Right renal pelvis (tissue), 4 donors: Measurements from ENCODE around the gene KCNK15. TPM values are rescaled to one million over a fixed set of nuclear protein-coding genes. Genes with fewer than 3 reads are reported as not detected.
"Not testable (repeated sequence)": the region's sequence is repeated elsewhere in the genome, so short reads cannot be mapped to it uniquely, and the experiment has no call there.

Source experiments
- DNase-seq, 4 donors: peaks; one replicate each; pipeline ENCODE4 v3.0.0-alpha.2; 2013; ENCODE audit warnings: low read depth in 4 of 4, low spot score in 3 of 4, missing footprints in 1 of 4
- polyA plus RNA-seq, 4 donors: library from polyadenylated mRNA; unstranded; fragments of 120-200 nt; gene quantifications; one replicate each; pipeline ENCODE4 v1.2.1, GENCODE V29; 2013; ENCODE audit not compliant: insufficient read length in 4 of 4

Gene KCNK15
- polyA plus RNA-seq, result under 1 TPM in 3 of 4 donors, not detected in 1; 0.09 to 0.19 (median 0.10) TPM

- no peak for DNase-seq
Observed at GRCh38 chr20:44745598-44746366, at the start of gene KCNK15. TSS of gene KCNK15 (plus strand) at chr20:44745865. CDS start at chr20:44745911, 46 bp downstream.

GRCh38 chr20:44696315-44696714, 49.4 kb upstream of the KCNK15 start:
- DNase-seq, result no peak

- DNase-seq, result not testable (repeated sequence)
Observed at GRCh38 chr20:44697041-44697440, 48.6 kb upstream of the KCNK15 start.

GRCh38 chr20:44698351-44698750, 47.3 kb upstream of the KCNK15 start:
- no peak for DNase-seq

GRCh38 chr20:44700306-44700705, 45.4 kb upstream of the KCNK15 start:
- DNase-seq, result no peak

GRCh38 chr20:44701118-44701857, 44.4 kb upstream of the KCNK15 start:
- DNase-seq, result no peak

- DNase-seq, result no peak
Observed at GRCh38 chr20:44701858-44702256, 43.8 kb upstream of the KCNK15 start.

GRCh38 chr20:44702776-44703175, 42.9 kb upstream of the KCNK15 start:
- no peak for DNase-seq

GRCh38 chr20:44703183-44703925, 42.3 kb upstream of the KCNK15 start:
- DNase-seq, result no peak

- no peak for DNase-seq
Observed at GRCh38 chr20:44703956-44704488, 41.6 kb upstream of the KCNK15 start.

- no peak for DNase-seq
Observed at GRCh38 chr20:44704551-44704971, 41.1 kb upstream of the KCNK15 start.

- no peak for DNase-seq
Observed at GRCh38 chr20:44705364-44706094, 40.1 kb upstream of the KCNK15 start.

- no peak for DNase-seq
Observed at GRCh38 chr20:44706301-44707017, 39.2 kb upstream of the KCNK15 start.

- DNase-seq, result no peak
Observed at GRCh38 chr20:44707018-44707579, 38.6 kb upstream of the KCNK15 start.

- no peak for DNase-seq
Observed at GRCh38 chr20:44709380-44709779, 36.3 kb upstream of the KCNK15 start.

- DNase-seq, result no peak
Observed at GRCh38 chr20:44709797-44710196, 35.9 kb upstream of the KCNK15 start.

GRCh38 chr20:44711237-44711636, 34.4 kb upstream of the KCNK15 start:
- DNase-seq, result no peak

- no peak for DNase-seq
Observed at GRCh38 chr20:44714102-44714700, 31.5 kb upstream of the KCNK15 start.
